ENCODE data around the gene NUDT21. TPM values are rescaled to one million over a fixed set of nuclear protein-coding genes. Genes with fewer than 3 reads are reported as not detected.

NUDT21 gene
- total RNA-seq, 4 donors from 2014 or later, result 26.1 to 43.6 (median 34.2) TPM

DNA sequence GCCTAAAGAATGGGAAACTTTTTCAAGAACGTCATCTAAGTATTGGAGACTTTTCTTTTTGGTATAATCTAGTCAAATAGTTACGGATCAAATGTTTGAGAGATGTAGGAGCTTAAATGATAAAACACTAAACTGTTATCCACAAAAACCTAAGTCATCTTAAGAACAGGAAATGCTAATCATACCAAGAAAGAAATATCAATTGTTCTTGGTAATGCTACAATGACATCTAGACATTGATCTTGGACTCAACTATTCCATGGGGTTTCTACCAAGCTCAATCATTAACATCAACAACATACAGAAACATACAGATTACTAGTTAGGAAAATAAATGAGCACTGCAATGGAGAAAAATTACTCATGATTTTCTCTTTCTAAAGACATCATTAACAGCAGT is 3.8 kb downstream of the NUDT21 start:
- Histone ChIP-seq H3K4me1 (peaks cover 0 to 23% (median 7%) of the 10 kb centered on the region in 4 donors), H3K36me3 (peaks cover 0 to 50% (median 0%) of the 10 kb centered on the region in 3 donors), H3K9me3 (no peaks in the 10 kb centered on the region), H3K27ac (no peak overlapping the region), H3K27me3 (no peaks in the 10 kb centered on the region), H3K4me3 (no peak overlapping the region)
- DNase-seq, result no peak
- TF ChIP-seq POLR2A (IDR thresholded peaks at IDR 0.05), result no peak
- TF ChIP-seq, protein P1, sequence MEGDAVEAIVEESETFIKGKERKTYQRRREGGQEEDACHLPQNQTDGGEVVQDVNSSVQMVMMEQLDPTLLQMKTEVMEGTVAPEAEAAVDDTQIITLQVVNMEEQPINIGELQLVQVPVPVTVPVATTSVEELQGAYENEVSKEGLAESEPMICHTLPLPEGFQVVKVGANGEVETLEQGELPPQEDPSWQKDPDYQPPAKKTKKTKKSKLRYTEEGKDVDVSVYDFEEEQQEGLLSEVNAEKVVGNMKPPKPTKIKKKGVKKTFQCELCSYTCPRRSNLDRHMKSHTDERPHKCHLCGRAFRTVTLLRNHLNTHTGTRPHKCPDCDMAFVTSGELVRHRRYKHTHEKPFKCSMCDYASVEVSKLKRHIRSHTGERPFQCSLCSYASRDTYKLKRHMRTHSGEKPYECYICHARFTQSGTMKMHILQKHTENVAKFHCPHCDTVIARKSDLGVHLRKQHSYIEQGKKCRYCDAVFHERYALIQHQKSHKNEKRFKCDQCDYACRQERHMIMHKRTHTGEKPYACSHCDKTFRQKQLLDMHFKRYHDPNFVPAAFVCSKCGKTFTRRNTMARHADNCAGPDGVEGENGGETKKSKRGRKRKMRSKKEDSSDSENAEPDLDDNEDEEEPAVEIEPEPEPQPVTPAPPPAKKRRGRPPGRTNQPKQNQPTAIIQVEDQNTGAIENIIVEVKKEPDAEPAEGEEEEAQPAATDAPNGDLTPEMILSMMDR (IDR thresholded peaks at IDR 0.05), result no peak

DNA sequence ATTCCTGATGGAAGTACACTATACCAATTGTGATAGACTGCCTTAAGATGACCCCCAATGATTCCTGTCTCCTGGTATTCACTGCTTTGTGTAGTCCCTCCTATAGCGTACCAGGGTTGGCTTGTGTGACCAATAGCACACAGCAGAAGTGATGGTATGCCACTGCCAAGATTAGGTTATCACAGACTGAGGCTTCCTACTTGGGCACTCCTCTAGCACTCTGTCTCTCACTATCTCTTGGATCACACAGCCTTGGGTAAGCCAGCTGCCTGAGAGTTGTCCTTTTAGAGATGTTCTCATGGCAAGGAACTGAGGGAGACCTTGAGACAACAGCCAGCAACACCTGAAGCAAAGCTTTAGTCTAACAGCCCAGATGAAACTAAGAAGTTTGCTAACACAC is 13.1 kb downstream of the NUDT21 start:
- no peak for TF ChIP-seq POLR2A (IDR thresholded peaks at IDR 0.05)
- TF ChIP-seq, protein P1 (IDR thresholded peaks at IDR 0.05), result no peak
- DNase-seq, result no peak
- Histone ChIP-seq H3K9me3 (no peaks in the 10 kb centered on the region), H3K4me3 (no peak overlapping the region), H3K4me1 (no peaks in the 10 kb centered on the region), H3K36me3 (peaks cover 0 to 68% (median 0%) of the 10 kb centered on the region in 3 donors), H3K27me3 (no peaks in the 10 kb centered on the region), H3K27ac (no peak overlapping the region)

DNA sequence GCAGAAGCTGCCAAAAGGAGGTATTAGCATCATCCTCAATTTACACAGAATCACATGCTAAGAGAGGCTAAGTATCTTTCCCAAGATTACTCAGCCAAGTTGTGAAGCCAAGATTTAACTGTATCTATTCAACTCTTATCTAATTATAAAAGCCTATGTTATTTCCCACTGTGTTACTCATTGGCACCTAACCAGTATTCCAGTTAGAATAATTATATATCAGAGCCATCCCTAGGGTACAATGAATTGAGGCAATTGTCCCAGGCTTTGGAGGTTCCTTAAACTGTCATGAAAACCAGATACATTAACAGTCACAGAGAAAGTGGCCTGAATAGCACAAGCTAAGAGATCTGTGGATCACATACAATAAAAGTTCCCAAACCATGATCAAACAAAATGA is 14.9 kb downstream of the NUDT21 start:
- TF ChIP-seq POLR2A (IDR thresholded peaks at IDR 0.05), result no peak
- TF ChIP-seq, protein P1 (IDR thresholded peaks at IDR 0.05), result no peak
- peaks cover 0 to 62% (median 0%) of the 10 kb centered on the region in 3 donors for H3K36me3 ChIP-seq

DNA sequence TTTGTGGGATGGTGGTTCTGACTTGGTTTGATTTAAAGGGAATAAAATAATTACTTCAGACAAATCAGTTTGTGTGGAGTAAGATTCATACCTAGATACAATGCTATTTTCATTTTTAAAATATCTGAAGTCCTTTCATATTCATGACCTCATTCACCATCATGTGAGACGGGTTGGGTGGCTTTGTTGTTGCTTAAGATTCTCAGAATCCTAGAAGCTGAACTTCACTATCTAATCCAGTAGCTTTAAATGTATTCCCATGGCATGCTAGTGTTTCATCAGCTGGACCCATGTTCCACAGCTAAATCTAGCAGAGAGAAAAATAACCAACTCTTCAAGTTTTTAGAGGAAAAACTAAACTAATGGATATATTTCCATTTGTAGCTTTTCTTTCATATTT is 23.0 kb downstream of the NUDT21 start:
- Histone ChIP-seq H3K4me3 (no peak overlapping the region), H3K9me3 (no peaks in the 10 kb centered on the region), H3K27ac (no peak overlapping the region), H3K4me1 (peaks cover 0 to 7% (median 2%) of the 10 kb centered on the region in 4 donors), H3K27me3 (no peaks in the 10 kb centered on the region), H3K36me3 (peaks cover 0 to 15% (median 0%) of the 10 kb centered on the region in 3 donors)
- TF ChIP-seq, protein P1 (IDR thresholded peaks at IDR 0.05), result no peak
- no peak for TF ChIP-seq POLR2A (IDR thresholded peaks at IDR 0.05)
- no peak for DNase-seq

More for the DNA sequence above, 14.9 kb downstream of the NUDT21 start:
- no peak for DNase-seq
- Histone ChIP-seq H3K9me3 (no peaks in the 10 kb centered on the region), H3K27ac (no peak overlapping the region), H3K4me1 (no peaks in the 10 kb centered on the region), H3K27me3 (no peaks in the 10 kb centered on the region), H3K4me3 (no peak overlapping the region)

DNA sequence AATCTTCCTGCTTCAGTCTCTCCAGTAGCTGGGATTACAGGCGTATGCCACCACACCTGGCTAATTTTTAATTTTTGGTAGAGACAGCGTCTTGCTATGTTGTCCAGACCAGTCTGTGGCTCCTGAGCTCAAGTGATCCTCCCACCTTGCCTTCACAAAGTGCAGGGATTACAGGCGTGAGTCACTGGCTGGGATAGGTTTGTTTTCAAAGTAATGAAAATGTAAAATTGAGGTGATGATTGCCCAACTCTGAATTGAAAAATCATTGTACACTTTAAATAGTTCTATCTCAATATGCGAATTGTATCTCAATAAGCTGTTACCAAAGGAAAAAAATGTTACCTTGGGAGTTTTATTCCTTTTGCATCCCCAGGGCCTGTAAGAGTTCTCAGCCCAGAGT is 24.5 kb downstream of the NUDT21 start:
- H3K4me3 ChIP-seq, result no peak overlapping the region
- no peak for TF ChIP-seq POLR2A (IDR thresholded peaks at IDR 0.05)
- TF ChIP-seq, protein P1 (IDR thresholded peaks at IDR 0.05), result no peak
- H3K9me3 ChIP-seq, result no peaks in the 10 kb centered on the region
- H3K4me1 ChIP-seq, result peaks cover 0 to 17% (median 2%) of the 10 kb centered on the region in 4 donors
- no peak overlapping the region for H3K27ac ChIP-seq
- H3K27me3 ChIP-seq, result no peaks in the 10 kb centered on the region
- DNase-seq, result no peak
- H3K36me3 ChIP-seq, result peaks cover 0 to 9% (median 0%) of the 10 kb centered on the region in 3 donors

DNA sequence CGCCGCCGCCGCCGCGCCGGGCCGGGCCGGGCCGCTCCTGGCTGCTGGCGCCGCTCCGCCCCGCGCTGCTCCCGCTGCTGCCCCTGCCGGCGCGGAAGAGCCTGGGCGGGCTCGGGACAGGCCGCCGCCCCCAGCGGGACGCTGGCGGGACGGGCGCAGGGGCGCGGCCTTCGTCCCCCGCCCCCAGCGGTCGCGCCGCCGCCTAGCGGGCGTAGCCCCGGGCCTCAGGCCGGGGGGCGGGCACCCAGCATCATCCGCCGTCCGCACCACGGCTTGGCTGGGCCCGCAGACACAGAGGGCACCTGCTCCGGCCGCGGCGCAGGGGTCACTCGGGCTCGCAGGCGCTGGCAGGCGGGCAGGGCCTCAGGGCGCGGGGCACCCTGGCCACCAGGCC is 25.7 kb downstream of the NUDT21 start, which contains the start of gene AMFR:
Gene AMFR, minus strand, starts transcription at position 107 of the 394 bp plus-strand sequence. CDS start 218 bp downstream, outside the sequence.
- DNase-seq, result peak; percentile 60 to 81 (median 81)
- Histone ChIP-seq H3K36me3 (peaks cover 0 to 2% (median 0%) of the 10 kb centered on the region in 3 donors), H3K27me3 (no peaks in the 10 kb centered on the region), H3K4me1 (peaks cover 0 to 17% (median 3%) of the 10 kb centered on the region in 4 donors), H3K4me3 (peak within 1 kb of the TSS; percentile 88 to 99 (median 93)), H3K9me3 (no peaks in the 10 kb centered on the region), H3K27ac (peak within 1 kb of the TSS; percentile 83 to 93 (median 88))
- TF ChIP-seq, protein P1 (IDR thresholded peaks at IDR 0.05), result peak; percentile 29 to 90 (median 80)
- TF ChIP-seq POLR2A (IDR thresholded peaks at IDR 0.05), result no peak
